ENCODE measurements around the gene TMEM26. TPM values are rescaled to one million over a fixed set of nuclear protein-coding genes. Genes with fewer than 3 reads are reported as not detected.

Gene TMEM26
- total RNA-seq, 1 donor from 2014 or later = under 0.01 TPM

- FAIRE-seq (no peak), DNase-seq (ENCODE audit: low read depth) (no peak)
- Histone ChIP-seq H3K36me3 (ENCODE audit: control insufficient read depth, insufficient read depth, low read length) (no peaks in the 10 kb centered on the region), H3K4me3 (ENCODE audit: low read depth, low read length) (no peak overlapping the region), H3K27me3 (ENCODE audit: control insufficient read depth, insufficient read depth, low read length) (peaks cover 12% of the 10 kb centered on the region)
- TF ChIP-seq CTCF (IDR thresholded peaks at IDR 0.05; ENCODE audit: insufficient read depth, low read length, severe bottlenecking) = no peak
Measured at GRCh38 chr10:61456095-61456789, 3.1 kb upstream of the TMEM26 start.

DNA sequence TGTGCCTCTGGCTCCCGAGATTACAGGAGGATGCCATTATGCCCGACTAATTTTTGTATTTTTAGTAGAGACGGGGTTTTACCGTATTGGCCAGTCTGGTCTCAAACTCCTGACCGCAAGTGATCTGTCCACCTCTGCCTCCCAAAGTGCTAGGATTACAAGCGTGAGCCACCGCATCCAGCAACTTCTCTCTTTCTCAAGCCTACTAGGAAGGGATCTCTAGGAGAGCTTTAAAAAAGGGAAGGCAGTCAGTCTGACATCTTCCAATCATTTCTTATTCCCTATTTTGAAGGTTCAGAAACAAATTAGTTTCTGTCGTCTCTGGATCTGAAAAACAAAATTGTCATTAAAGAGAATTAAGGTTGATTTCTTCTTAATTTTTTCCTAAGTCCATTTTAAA, 2.5 kb upstream of the TMEM26 start:
- FAIRE-seq (no peak), DNase-seq (ENCODE audit: low read depth) (no peak)
- no peak for TF ChIP-seq CTCF (IDR thresholded peaks at IDR 0.05; ENCODE audit: insufficient read depth, low read length, severe bottlenecking)
- Histone ChIP-seq H3K27me3 (ENCODE audit: control insufficient read depth, insufficient read depth, low read length) (peaks cover 12% of the 10 kb centered on the region), H3K36me3 (ENCODE audit: control insufficient read depth, insufficient read depth, low read length) (no peaks in the 10 kb centered on the region), H3K4me3 (ENCODE audit: low read depth, low read length) (no peak overlapping the region)

DNA sequence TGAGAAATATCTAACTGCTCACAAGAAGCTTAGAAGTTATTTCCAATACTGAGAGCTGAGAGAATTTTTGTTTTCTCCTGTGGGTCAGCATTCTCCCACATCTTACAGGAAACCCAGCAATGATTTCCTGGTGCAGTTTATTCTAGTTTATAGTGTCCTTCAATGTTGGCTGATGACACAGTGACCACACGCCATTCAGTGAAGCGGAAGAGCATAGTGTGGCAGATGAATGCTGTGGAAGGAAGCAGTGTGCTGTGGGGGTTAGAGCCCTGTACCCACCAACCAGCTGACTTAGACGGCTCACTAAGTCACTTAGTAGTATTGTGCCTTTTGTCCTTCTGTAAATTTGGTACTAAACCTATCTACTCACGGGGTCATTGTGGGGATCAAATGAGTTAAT, 1.4 kb upstream of the TMEM26 start:
- H3K4me3 ChIP-seq (ENCODE audit: low read depth, low read length) = no peak overlapping the region
- TF ChIP-seq CTCF (IDR thresholded peaks at IDR 0.05; ENCODE audit: insufficient read depth, low read length, severe bottlenecking) = no peak
- H3K36me3 ChIP-seq (ENCODE audit: control insufficient read depth, insufficient read depth, low read length) = no peaks in the 10 kb centered on the region
- DNase-seq (ENCODE audit: low read depth) (no peak), FAIRE-seq (no peak)
- H3K27me3 ChIP-seq (ENCODE audit: control insufficient read depth, insufficient read depth, low read length) = peaks cover 12% of the 10 kb centered on the region

DNA sequence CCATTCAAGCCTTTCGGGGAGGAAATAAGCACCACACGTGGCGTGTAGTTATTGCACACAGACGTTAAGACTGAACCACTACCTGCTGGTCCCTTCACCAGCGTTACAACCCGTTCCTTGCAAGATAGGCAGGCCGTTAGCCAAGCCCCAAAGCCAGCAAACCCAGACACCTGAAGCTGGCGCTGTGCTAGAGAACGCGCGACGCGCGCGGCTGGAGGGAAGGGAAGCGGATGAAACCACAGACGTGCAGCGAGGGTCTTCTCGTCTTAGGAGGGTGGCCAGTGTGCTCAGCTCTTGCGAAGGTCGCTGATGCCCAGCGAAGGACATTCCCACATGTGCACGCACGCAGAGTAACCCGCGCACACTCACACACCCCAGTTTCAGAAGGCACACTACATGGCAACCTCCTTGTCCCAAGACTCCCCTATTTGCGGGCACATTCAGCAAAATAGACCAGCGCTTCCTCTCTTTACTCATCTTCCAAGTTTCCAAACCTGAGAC, 980 bp downstream of the TMEM26 start:
- no peak for TF ChIP-seq CTCF (IDR thresholded peaks at IDR 0.05; ENCODE audit: insufficient read depth, low read length, severe bottlenecking)
- DNase-seq (ENCODE audit: low read depth) (no peak), FAIRE-seq (no peak)
- H3K4me3 ChIP-seq (ENCODE audit: low read depth, low read length) = no peak overlapping the region
- H3K36me3 ChIP-seq (ENCODE audit: control insufficient read depth, insufficient read depth, low read length) = no peaks in the 10 kb centered on the region
- H3K27me3 ChIP-seq (ENCODE audit: control insufficient read depth, insufficient read depth, low read length) = peaks cover 12% of the 10 kb centered on the region

DNA sequence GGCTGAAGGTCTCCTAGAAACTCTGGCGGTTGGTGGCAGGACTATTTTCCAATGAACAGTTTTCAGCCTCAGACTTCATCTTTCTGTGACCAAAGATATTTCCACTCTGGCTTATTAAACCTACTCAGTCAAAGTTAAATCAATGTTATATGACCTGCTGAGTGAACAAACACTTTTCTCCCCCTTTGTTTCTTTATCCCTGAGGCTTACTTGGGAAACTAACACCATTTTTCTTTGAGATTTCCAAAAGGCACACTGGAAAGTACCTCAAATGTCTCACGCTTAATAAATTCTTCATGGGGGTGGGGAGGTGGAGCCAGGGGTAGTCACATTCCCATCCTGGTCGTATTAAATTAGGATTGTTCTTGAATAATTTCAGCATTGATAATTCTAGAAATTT, 1.8 kb downstream of the TMEM26 start:
- DNase-seq (ENCODE audit: low read depth) (no peak), FAIRE-seq (no peak)
- Histone ChIP-seq H3K36me3 (ENCODE audit: control insufficient read depth, insufficient read depth, low read length) (no peaks in the 10 kb centered on the region), H3K27me3 (ENCODE audit: control insufficient read depth, insufficient read depth, low read length) (peaks cover 12% of the 10 kb centered on the region), H3K4me3 (ENCODE audit: low read depth, low read length) (no peak overlapping the region)
- TF ChIP-seq CTCF (IDR thresholded peaks at IDR 0.05; ENCODE audit: insufficient read depth, low read length, severe bottlenecking) = no peak

Data from bronchial epithelial cell (primary cell).